ENCODE data around the gene CACTIN. TPM values are rescaled to one million over a fixed set of nuclear protein-coding genes. Genes with fewer than 3 reads are reported as not detected.

CACTIN gene
- total RNA-seq, 1 experiment from 2014 or later: 33.2 TPM

- BruUV-seq (replicated peaks): no TSS peak
- no peaks in the 10 kb centered on the region for H3K9me2 ChIP-seq (ENCODE audit: insufficient read depth)
- no peak within 1 kb of the TSS for H3K9ac ChIP-seq (ENCODE audit: low read length)
- no peaks in the 10 kb centered on the region for H3K36me3 ChIP-seq (ENCODE audit: control insufficient read depth in 1 of 2, insufficient read depth in 2 of 2, low read length in 2 of 2)
- ChIA-PET CTCF (interaction anchor here (0.7 kb wide), 1 partner anchor 655 kb away, joined by 3 read pairs; no protein-coding TSS in a partner anchor), RAD21 (ENCODE audit: low non-redundant PET in 1 of 2, low total read pairs in 2 of 2, uncharacterized antibody in 2 of 2, unreplicated experiment in 2 of 2) (no interaction called here), POLR2A (no interaction called here)
- no peak within 1 kb of the TSS for H3K27ac ChIP-seq (ENCODE audit: low read depth, low read length)
- ATAC-seq (no peak), DNase-seq (ENCODE audit: low read depth, low spot score) (no peak)
- H3K4me1 ChIP-seq (ENCODE audit: control insufficient read depth in 1 of 2, insufficient read depth in 2 of 2, low read length in 2 of 2): peaks cover 0 to 13% of the 10 kb centered on the region in 2 experiments; a peak in 2 of 4 replicates
- H3K4me3 ChIP-seq (replicated peaks in 1 of 2; ENCODE audit: low read depth in 1 of 2, low read length in 2 of 2): no peak within 1 kb of the TSS
- no peak for TF ChIP-seq SRF (IDR thresholded peaks at IDR 0.05; ENCODE audit: low read depth)
- no peak for TF ChIP-seq SIN3A (IDR thresholded peaks at IDR 0.05; ENCODE audit: low read depth)
- no peak for TF ChIP-seq TCF7L2 (IDR thresholded peaks at IDR 0.05; ENCODE audit: borderline replicate concordance, extremely low read depth, insufficient read depth, insufficient read length)
- no peak for TF ChIP-seq CEBPB (IDR thresholded peaks at IDR 0.05; ENCODE audit: low read depth)
- no peak for TF ChIP-seq JUND (IDR thresholded peaks at IDR 0.05)
- no peak for TF ChIP-seq POLR2A (IDR thresholded peaks at IDR 0.05; ENCODE audit: borderline replicate concordance, extremely low read depth, insufficient read depth, insufficient read length)
- TF ChIP-seq FOSL1 (IDR thresholded peaks at IDR 0.05; ENCODE audit: low read depth): no peak
- TF ChIP-seq MAX (IDR thresholded peaks at IDR 0.05): no peak
- TF ChIP-seq ZNF274 (IDR thresholded peaks at IDR 0.05; ENCODE audit: low read depth, low read length): no peak
- TF ChIP-seq CTCF (IDR thresholded peaks at IDR 0.05 in 2 of 3, conservative IDR thresholded peaks at IDR 0.05 in 1 of 3; ENCODE audit: borderline replicate concordance in 1 of 3, insufficient read depth in 1 of 3, low read depth in 2 of 3, low read length in 2 of 3): no peak
- no peak for TF ChIP-seq ATF3 (IDR thresholded peaks at IDR 0.05)
- TF ChIP-seq EZH2 (IDR thresholded peaks at IDR 0.05): no peak
- no peak for TF ChIP-seq ELF1 (IDR thresholded peaks at IDR 0.05; ENCODE audit: borderline replicate concordance, low read depth)
- no peak for TF ChIP-seq CBX3 (IDR thresholded peaks at IDR 0.05; ENCODE audit: low read depth)
- no peak for TF ChIP-seq RAD21 (IDR thresholded peaks at IDR 0.05; ENCODE audit: low read depth)
- TF ChIP-seq ZBTB33 (IDR thresholded peaks at IDR 0.05; ENCODE audit: extremely low read depth, insufficient replicate concordance, low read length): no peak
- TF ChIP-seq ZFX (IDR thresholded peaks at IDR 0.05): no peak
- TF ChIP-seq EZH2phosphoT487 (IDR thresholded peaks at IDR 0.05; ENCODE audit: borderline replicate concordance): no peak
- H3K9me3 ChIP-seq (ENCODE audit: control insufficient read depth in 1 of 2, insufficient read depth in 1 of 2, low read depth in 1 of 2, low read length in 2 of 2): no peaks in the 10 kb centered on the region
- H4K20me1 ChIP-seq (ENCODE audit: insufficient read depth): no peaks in the 10 kb centered on the region
- intact Hi-C loops (cut with micrococcal nuclease): loop anchor here (1.0 kb wide), 1 partner anchor 33 kb away; no protein-coding TSS in a partner anchor
- H3K79me2 ChIP-seq (ENCODE audit: insufficient read depth, low read length): no peaks in the 10 kb centered on the region
- H3K27me3 ChIP-seq (ENCODE audit: insufficient read depth, low read length): no peaks in the 10 kb centered on the region
- H2AFZ ChIP-seq (ENCODE audit: low read depth, low read length, poor library complexity, severe bottlenecking): no peak within 1 kb of the TSS
- no peak within 1 kb of the TSS for H3K4me2 ChIP-seq (ENCODE audit: low read length)
Observed at GRCh38 chr19:3585301-3586126, 41.1 kb downstream of the CACTIN start, which contains the start of gene GIPC3. Gene GIPC3 (plus strand): TSS chr19:3585478. CDS start chr19:3585598, 120 bp downstream.
